CD4-positive, alpha-beta T cell treated with Interleukin-15 for 4 hours (primary cell): ENCODE measurements around the gene KDELR1.

ENCODE experiments used
- DNase-seq: peaks from one replicate; pipeline ENCODE4 v3.0.0-alpha.2; 2020; ENCODE audit warnings: low spot score

Gene KDELR1

GRCh38 chr19:48391100-48392005 is at the start of gene KDELR1:
TSS of gene KDELR1 (minus strand) at chr19:48391551. CDS start at chr19:48391358, 193 bp downstream.
- DNase-seq: peak; percentile 69

- DNase-seq: no peak
Measured at GRCh38 chr19:48436586-48436985, 45.2 kb upstream of the KDELR1 start.

GRCh38 chr19:48433337-48433736 is 42.0 kb upstream of the KDELR1 start:
- no peak for DNase-seq

DNA sequence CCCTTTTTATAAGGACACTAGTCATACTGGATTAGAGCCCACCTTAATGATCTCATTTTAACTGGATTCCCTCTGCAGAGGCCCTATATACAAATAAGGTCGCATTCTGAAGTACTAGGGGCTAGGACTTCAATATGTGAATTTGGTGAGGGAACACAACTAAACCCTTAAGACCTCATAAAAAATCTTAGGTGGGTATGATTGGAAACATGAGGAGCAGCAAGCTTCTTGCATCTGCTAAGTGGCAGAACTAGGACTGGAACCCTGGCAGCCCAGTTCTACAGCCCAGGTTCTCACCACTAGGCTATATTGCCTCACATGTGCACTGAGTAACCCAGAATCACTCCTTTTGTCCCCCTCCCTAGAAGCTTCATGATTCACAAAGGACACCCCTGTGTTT is 37.3 kb upstream of the KDELR1 start:
- no peak for DNase-seq

- DNase-seq: no peak
Measured at GRCh38 chr19:48424694-48425219, 33.4 kb upstream of the KDELR1 start.

- no peak for DNase-seq
Measured at GRCh38 chr19:48421548-48421947, 30.2 kb upstream of the KDELR1 start.

DNA sequence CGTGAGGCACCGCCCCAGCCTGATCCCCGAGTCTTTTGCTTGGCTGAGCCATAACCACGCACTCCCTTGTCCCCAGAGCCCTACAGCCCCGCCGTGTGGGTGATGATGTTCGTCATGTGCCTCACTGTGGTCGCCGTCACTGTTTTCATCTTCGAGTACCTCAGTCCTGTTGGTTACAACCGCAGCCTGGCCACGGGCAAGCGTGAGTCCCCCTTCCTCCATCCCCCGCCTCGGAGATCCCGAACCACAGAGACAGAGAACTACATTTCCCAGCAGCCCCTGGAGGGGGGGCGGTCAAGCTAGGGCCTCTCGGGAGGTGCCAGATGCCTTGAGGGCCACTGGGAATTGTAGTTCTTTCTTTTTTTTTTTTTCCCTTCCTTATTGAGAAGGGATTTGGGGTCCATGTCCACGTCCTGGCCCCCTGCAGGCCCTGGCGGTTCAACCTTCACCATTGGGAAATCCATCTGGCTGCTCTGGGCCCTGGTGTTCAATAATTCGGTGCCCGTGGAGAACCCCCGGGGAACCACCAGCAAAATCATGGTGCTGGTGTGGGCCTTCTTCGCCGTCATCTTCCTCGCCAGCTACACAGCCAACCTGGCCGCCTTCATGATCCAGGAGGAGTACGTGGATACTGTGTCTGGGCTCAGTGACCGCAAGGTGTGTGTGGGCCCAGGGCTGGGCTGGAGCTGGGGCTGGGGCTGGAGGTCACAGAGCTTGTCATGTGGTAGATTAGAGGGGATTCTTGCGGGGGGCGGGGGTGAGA is 28.0 kb upstream of the KDELR1 start:
- DNase-seq: peak; percentile 71

DNA sequence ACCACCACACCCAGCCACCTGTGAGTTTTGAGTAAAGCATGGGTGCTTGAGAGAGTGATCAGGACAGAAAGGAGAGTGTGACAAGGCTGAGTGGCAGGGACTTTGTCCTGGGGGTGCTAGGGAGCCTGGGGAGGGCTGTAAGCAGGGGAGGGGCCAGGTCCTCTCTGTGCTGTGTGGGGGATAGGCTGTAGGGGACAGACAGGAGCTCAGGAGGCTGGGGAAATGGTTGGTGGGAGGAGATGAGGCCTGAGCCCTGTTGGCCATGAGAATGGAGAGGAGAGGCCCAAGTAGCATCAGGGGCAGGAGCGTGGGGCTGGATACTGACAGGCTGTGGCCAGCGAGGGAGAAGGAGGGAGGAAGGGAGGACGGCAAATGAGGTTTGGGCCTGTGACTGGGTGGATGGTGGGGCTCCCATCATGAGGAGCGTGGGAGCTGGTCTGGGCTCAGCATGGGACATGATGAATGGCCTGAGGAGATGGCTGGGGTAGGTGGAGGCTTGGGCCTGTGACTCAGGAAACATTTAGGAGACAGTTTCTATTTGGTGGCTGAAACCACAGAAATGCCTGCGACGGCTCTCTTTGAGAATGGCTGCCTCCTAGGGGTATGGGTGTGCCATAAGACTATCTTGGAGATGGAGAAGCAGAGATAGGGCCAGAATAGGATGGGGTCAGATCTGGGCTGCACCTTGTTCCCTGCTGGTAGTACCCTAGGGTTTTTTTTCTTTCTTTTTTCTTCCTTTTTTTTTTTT is 27.1 kb upstream of the KDELR1 start:
- DNase-seq: no peak

- no peak for DNase-seq
Measured at GRCh38 chr19:48417421-48417820, 26.1 kb upstream of the KDELR1 start.

GRCh38 chr19:48415806-48416221 is 24.5 kb upstream of the KDELR1 start:
- DNase-seq: no peak

- peak; percentile 68 for DNase-seq
Measured at GRCh38 chr19:48415395-48415794, 24.0 kb upstream of the KDELR1 start.

- no peak for DNase-seq
Measured at GRCh38 chr19:48413879-48414587, 22.7 kb upstream of the KDELR1 start.

GRCh38 chr19:48405850-48406249 is 14.5 kb upstream of the KDELR1 start:
- no peak for DNase-seq

DNA sequence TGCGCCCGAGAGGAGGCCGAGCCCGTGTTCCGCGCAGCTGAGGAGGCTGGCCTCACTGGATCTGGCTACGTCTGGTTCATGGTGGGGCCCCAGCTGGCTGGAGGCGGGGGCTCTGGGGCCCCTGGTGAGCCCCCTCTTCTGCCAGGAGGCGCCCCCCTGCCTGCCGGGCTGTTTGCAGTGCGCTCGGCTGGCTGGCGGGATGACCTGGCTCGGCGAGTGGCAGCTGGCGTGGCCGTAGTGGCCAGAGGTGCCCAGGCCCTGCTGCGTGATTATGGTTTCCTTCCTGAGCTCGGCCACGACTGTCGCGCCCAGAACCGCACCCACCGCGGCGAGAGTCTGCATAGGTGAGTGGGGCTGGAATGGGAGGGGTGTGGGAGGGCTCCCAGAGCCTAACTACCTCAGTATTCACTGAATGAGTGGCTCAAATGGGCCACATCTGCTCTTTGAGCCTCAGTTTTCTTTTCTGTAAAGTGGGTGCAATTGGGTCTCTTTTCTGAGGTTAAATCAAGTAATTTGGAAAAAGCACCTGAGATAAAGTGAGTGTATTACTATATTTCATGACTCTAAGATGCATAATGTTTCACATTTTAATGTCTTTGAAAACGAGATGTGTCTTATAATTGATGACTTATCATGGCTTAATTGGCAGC is 13.8 kb upstream of the KDELR1 start:
- no peak for DNase-seq

- DNase-seq: peak; percentile 57
Measured at GRCh38 chr19:48403606-48404005, 12.3 kb upstream of the KDELR1 start.

- DNase-seq: no peak
Measured at GRCh38 chr19:48401287-48401686, 9.9 kb upstream of the KDELR1 start.

DNA sequence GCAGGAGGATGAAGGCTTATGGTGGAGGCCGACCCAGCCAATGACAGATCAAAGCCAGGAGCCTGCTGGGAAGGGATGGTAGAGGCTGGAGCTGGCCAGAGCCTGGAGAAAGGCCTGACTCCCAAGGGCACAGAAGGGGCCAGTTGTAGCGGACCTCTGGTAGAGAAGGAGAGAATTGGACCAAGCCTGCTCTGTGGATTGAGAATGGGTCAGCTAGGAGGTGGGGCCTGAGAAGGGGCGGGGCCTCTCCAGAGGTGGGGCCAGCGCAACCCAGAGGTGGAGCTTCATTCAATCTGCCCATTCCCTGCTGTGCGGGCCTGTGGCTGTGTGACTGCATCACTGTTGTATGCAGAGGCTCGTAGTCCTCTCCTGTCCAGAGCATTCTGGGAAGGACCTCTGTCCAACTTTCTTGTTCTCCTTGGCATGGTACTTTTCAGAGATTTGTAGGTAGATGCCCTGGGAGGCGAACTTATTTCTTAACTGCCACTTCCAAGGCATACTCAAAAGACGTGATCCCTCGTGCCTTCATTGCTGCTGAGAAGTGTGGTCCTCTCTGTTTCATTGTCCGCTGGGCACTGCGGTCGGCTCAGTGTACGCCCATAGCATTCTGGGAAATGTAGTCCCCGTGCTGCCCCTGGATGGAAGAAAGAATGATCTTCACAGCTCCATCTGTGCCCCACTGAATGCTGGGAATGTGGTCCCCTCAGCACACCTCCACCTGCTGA is 8.8 kb upstream of the KDELR1 start:
- DNase-seq: no peak

GRCh38 chr19:48398375-48399235 is 7.3 kb upstream of the KDELR1 start:
- DNase-seq: peak; percentile 84

DNA sequence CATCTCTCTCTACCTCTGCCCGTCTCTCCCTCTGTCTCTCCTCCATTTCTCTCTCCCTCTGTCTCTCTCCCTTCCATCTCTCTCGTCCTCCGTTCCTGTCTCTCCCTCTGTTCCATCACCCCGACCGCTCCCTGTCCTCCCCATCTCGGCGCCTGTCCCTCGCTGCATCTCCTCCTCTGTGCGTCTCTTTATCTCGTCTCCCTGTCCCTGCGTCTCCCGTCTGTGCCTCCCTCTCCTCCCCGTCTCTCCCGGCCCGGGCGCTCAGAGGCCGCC is 6.7 kb upstream of the KDELR1 start:
- DNase-seq: no peak
